Bone marrow (tissue), 2 donors: ENCODE results near the gene RRAGD.

ENCODE experiments used
- DNase-seq, 2 donors: peaks; one replicate each; lab custom pipeline; 2025; lab: John Stamatoyannopoulos, UW

Gene RRAGD

DNA sequence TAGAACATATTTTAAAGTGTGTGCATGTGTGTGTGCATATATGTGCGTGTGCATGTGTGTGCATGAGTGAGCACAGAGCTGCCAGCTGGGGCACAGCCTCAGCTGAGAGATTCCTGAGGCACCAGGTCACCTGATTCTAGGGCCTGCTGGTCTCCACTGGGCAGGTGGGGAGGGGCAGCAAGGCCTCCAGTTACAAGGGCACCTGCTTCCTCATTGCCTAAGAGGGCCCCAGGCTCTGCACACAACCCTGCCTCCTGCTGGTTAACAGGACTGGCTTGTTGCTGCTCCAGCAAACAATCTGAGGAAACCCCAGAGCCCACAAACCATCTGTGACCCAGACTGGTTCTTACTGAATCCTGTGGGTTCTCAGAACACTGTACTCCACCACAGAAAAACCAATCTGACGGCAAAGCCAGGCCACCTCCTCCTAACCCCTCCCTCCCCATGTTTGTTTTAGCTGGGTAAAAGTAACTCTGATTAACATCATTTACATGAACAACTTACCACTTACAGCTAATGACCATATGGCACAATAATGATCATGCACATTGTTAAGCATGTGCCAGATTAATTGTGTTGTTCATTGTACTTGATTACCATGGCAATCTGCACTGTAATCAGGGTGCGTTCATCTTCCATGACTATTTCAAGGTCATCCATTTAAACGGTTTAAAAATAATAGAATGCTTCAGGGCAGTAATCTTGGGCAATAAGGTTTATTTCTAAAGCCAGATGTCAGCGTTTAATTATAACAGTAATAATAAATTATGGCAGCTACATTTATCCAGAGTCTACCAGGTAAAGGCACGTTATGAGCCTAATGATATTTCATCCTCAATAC lies 36.4 kb downstream of the RRAGD start:
- peak in 1 of 2 donors; percentile 57 for DNase-seq

GRCh38 chr6:89372506-89372901 lies 39.6 kb downstream of the RRAGD start:
- DNase-seq, result no peak

- DNase-seq, result peak; percentile 28 to 83
These were observed 40.1 kb downstream of the RRAGD start for GRCh38 chr6:89371849-89372505.

- no peak for DNase-seq
These were observed 43.1 kb downstream of the RRAGD start for GRCh38 chr6:89368999-89369398.

GRCh38 chr6:89368107-89368506 lies 44.0 kb downstream of the RRAGD start:
- DNase-seq, result peak in 1 of 2 donors; percentile 33

DNA sequence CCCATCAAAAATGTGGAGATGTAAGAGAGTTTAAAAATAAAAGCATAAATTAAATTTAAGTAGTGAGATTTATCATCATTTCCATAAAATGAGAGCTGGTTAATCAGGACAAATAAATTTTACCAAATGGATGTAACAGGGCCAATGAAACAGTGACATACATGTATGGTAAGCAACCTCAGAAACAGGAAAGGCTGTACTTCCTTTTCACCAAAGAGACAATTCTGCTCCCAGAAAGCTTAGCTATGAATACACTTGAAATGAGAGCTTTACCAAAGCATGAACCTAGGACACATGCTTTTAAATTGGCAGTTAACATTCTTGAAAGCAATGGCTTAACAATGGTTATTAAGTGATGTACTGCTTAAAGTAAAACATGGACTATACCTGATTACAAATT lies 47.5 kb downstream of the RRAGD start:
- DNase-seq, result peak in 1 of 2 donors; percentile 32

- no peak for DNase-seq
These were observed 50.9 kb downstream of the RRAGD start for GRCh38 chr6:89361171-89361570.

GRCh38 chr6:89360415-89360999 lies 51.6 kb downstream of the RRAGD start:
- peak in 1 of 2 donors; percentile 49 for DNase-seq

DNA sequence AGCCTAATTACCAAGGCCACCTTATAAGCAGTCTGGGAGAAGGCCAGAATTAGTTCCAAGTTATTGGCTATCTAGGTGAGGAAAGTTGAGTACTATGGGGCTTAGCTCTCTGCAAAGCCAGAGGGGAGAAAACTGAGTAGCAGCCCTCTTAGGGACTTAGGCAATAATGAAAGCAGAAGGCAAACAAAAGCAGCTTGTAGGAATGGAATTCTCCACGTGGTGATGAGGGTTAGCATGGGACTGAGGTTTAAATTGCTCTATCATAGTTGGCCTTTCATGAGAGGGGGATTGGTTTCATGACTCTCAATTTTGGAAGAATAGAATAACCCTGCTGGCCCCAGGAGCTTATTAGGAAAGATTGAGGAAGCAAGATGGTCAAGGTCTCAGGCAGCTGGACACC lies 52.5 kb downstream of the RRAGD start:
- DNase-seq, result no peak

- DNase-seq, result peak in 1 of 2 donors; percentile 74
These were observed 54.7 kb downstream of the RRAGD start for GRCh38 chr6:89357390-89357789.

DNA sequence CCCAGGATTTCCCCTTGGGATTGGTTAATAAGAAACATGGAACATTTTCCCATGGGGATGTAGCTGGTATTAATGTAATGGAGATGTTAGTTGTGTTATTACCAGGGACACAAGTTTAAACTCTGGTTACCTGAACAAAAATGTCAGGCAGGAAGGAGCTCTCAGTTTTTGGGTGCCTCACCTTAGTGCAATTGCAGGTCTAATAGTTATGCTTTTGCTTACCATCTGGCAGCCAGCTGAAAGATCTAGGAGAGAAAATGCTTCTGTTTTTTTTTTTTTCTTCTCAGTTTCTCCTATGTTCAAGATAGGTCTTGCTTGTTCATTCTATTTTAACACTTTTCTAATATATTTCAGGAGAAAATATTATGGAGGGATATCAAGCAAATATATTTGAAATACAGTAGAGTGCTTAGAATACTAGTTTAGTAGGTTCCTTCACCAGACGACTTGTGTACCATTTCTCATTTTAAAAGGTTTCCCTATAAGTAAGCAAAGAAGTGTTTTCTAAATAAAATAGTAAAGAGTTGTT lies 55.4 kb downstream of the RRAGD start:
- DNase-seq, result no peak

- DNase-seq, result no peak
These were observed 56.4 kb downstream of the RRAGD start for GRCh38 chr6:89355511-89356194.

- no peak for DNase-seq
These were observed 58.2 kb downstream of the RRAGD start for GRCh38 chr6:89353702-89354392.

GRCh38 chr6:89353118-89353556 lies 58.9 kb downstream of the RRAGD start:
- DNase-seq, result peak; percentile 28 to 75

DNA sequence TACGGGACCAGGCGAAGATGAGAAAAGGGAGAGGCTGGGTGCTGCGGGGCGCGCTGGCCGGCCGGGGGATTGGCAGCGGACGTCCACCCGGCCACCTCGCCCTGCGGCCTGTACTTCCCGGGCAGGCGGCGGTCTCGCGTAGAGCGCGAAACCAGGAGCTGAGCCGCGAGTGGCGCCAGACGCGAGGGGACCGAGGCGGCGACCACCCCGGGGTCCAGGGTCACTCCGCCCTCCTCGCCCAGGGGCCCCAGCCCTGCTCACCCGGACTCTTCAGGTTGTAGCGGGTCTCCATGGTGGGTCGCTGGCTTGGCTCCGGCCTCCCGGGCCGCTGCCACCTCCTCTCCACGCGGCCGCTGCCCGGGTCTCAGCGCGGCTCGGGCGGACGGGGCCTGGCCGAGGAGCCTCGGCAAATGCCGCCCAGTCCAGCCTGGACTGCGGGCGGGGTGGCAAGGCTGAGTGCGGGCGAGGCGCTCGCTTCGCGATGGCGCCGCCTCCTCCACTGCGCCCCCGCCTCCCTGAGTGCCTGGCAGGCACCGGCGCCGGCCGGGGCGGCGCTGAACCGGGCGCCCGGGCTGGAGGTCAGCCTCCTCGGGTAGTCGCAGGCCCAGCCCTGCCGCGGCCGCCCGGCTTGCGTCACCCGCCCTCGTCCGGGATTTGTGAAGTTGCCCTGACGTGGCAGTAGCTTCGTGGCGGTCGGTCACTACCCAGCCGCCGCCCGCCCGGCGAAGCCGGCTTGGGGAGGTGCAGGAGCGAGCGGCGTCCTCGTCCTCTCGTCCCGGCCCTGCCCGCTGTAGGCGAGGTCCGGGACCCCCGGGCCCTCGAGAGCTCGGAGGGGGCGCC lies 59.6 kb downstream of the RRAGD start, which contains the start of gene UBE2J1:
Gene UBE2J1 (minus strand): TSS at position 445 of the 840 bp plus-strand sequence. CDS start 153 bp downstream, at position 292.
- DNase-seq, result peak in 1 of 2 donors; percentile 78

- no peak for DNase-seq
These were observed 60.3 kb downstream of the RRAGD start for GRCh38 chr6:89351671-89352277.

GRCh38 chr6:89350281-89350966 lies 61.6 kb downstream of the RRAGD start:
- DNase-seq, result peak in 1 of 2 donors; percentile 73

DNA sequence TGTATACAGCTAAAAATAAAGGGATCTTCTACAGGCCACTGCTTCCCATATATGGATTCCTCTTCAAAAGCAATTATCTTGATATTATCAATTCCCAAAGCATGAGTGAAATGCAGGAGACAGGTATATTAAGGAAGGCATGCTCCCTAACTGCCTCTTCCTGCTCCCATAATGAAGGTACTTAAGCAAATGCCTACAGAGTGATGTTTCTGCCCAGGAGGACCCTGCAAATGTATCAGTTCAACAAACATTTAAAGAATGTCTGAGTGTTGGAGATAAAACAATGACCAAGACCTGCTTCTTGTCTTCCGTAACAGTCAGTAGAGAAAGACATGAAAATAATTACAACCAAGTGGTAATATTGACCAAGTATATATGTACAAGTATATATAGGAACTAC lies 63.7 kb downstream of the RRAGD start:
- DNase-seq, result no peak

GRCh38 chr6:89347825-89348224 lies 64.2 kb downstream of the RRAGD start:
- no peak for DNase-seq
